HG02938 (cell line): ENCODE data around the gene CYP3A7.
"Not testable (repeated sequence)": the region's sequence is repeated elsewhere in the genome, so short reads cannot be mapped to it uniquely, and the experiment has no call there.

Experiments
- ATAC-seq: cut with Tn5 transposase; IDR thresholded peaks from one replicate; pipeline ENCODE4 v1.9.1; 2021; ENCODE audit warnings: mild to moderate bottlenecking, moderate library complexity; ENCODE audit not compliant: unreplicated experiment

CYP3A7 gene

GRCh38 chr7:99742737-99743394 lies 7.9 kb upstream of the CYP3A7 start:
- no peak for ATAC-seq

GRCh38 chr7:99741441-99741795 lies 6.4 kb upstream of the CYP3A7 start:
- ATAC-seq: no peak

GRCh38 chr7:99740573-99741440 lies 5.8 kb upstream of the CYP3A7 start:
- ATAC-seq: no peak

GRCh38 chr7:99739699-99740572 lies 4.9 kb upstream of the CYP3A7 start:
- no peak for ATAC-seq

- no peak for ATAC-seq
Measured at GRCh38 chr7:99737726-99738125, 2.7 kb upstream of the CYP3A7 start.

GRCh38 chr7:99736667-99737066 lies 1.7 kb upstream of the CYP3A7 start:
- ATAC-seq: not testable (repeated sequence)

- no peak for ATAC-seq
Measured at GRCh38 chr7:99733448-99733847, 1.5 kb downstream of the CYP3A7 start.

GRCh38 chr7:99733003-99733402 lies 2.0 kb downstream of the CYP3A7 start:
- no peak for ATAC-seq

- ATAC-seq: no peak
Measured at GRCh38 chr7:99731638-99732374, 3.2 kb downstream of the CYP3A7 start.

- no peak for ATAC-seq
Measured at GRCh38 chr7:99730992-99731391, 4.0 kb downstream of the CYP3A7 start.

GRCh38 chr7:99730238-99730810 lies 4.7 kb downstream of the CYP3A7 start:
- ATAC-seq: no peak

GRCh38 chr7:99729486-99730237 lies 5.3 kb downstream of the CYP3A7 start:
- ATAC-seq: no peak

GRCh38 chr7:99728615-99729014 lies 6.4 kb downstream of the CYP3A7 start:
- ATAC-seq: no peak

GRCh38 chr7:99723201-99723600 lies 11.8 kb downstream of the CYP3A7 start:
- not testable (repeated sequence) for ATAC-seq

GRCh38 chr7:99720800-99721595 lies 14.0 kb downstream of the CYP3A7 start:
- ATAC-seq: no peak

- no peak for ATAC-seq
Measured at GRCh38 chr7:99719996-99720769, 14.8 kb downstream of the CYP3A7 start.

GRCh38 chr7:99713995-99714570 lies 20.9 kb downstream of the CYP3A7 start:
- no peak for ATAC-seq
